ENCODE data around the gene DHRS7. TPM values are rescaled to one million over a fixed set of nuclear protein-coding genes. Genes with fewer than 3 reads are reported as not detected.

The DHRS7 gene
- total RNA-seq, 1 donor from 2014 or later: 34.2 TPM

DNA sequence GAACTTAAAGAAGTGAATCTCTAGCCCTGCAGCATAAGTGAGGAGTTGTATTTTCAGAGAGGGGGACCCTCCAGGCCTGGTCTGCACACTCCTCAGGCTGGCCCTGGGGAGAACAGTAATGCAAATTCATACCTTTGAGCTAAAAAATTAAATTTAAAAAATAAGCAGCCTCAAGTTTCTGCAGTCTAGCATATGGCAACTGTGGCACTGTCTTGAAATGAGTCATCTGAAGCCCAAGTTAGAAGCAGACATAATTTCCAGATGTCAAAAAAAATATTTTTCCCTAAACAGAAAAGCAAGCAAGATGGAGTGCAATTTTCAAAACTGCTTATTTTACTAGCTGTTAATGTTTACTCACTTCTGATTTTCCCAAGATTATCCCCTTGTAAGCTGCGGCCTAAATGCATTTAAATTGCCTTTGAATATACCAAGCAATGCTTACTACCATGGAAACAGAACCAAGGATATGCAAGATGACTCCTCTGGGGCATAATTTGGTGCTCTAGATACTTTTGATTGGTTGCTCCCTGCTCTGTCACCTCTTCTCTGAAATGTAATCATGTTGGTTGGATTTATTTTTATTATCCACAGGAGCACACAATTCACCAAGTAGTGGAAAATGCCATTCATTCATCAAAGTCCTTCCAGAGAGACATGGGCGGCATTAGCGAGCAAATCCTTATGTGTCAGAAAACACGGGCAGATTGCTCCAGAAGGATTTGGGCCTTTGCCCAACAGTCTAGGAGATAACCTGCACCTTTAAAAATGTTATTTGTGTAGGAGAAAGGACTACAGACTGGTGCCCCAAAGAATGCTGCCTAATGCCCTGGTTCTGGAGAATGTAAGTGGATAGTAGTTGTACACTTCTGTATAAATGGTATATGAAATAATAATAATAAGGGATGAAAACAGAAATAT, 25.0 kb upstream of the DHRS7 start:
- DNase-seq: no peak
- intact Hi-C loops (cut with micrococcal nuclease): loop anchor here (10.0 kb wide), 1 partner anchor 365 kb away; no protein-coding TSS in a partner anchor
- ATAC-seq: no peak

DNA sequence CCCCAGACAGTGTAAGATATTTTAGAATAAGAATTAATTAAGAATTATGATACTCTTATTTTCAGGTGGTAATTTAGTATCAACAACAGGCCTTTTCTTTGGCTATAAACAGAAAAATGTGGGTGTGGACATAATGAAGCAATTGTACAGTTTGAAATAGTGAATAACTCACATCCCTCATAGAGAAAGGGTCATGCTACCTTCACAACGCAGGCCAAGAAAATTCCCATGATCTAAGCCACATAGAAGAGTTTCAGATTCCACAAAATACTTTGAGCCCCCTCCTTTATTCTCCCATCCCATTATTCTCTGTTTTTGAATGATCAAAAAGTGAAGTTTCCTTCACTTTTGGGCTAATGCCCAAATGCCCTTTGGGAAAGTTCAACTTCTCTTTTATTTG, 23.5 kb upstream of the DHRS7 start:
- DNase-seq (no peak), ATAC-seq (no peak)
- intact Hi-C loops (cut with micrococcal nuclease): no loop called here

DNA sequence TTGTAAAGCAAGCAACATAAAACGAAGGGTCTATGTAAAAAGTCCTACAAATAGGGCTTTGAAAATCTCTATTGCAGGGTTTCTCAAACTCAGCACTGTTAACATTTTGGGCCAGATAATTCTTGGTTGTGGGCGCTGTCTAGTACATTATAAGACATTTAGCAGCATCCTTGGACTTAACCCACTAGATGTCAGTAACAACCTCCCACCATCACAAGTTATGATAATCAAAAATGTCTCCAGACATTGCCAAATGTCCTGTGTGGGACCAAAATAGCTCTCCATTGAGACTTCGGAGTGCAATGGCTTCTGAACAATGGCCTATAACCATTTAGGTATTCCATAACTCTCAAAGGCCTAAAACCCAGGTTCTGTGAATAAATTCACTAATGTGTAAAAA, 22.9 kb upstream of the DHRS7 start:
- ATAC-seq: peak; percentile 61
- intact Hi-C loops (cut with micrococcal nuclease): no loop called here
- DNase-seq: no peak

DNA sequence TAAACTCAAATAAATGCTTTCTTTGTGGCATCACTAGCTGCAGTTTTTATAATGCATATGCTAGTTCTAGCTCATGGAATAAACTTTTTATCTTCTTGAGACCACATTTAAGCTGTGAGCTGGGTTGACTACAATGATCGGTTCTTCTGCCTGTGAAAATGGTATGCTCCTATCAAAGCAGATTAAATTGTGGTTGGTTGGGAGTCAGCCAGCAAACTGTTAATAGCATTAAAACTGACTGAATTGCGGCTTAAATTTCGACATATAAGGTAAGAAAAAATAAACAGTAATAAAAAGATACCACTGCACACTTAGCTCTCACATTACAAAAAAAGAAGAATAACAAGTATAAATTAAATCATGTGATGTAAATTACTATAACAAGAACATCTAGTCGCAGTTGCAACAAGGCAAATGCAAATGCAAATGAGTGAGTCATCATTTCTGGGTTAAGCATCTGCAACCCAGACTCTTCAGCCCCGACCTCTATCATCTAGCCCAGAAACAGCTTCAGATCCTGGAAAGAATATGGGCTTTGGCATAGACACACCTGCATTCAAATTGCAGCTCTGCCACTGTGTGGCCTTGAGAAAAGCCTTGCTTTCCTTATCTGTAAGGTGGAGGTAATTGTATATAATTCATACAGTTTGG, 19.8 kb upstream of the DHRS7 start:
- intact Hi-C loops (cut with micrococcal nuclease): loop anchor here (5.0 kb wide), 2 partner anchors 123 to 218 kb away; no protein-coding TSS in a partner anchor

DNA sequence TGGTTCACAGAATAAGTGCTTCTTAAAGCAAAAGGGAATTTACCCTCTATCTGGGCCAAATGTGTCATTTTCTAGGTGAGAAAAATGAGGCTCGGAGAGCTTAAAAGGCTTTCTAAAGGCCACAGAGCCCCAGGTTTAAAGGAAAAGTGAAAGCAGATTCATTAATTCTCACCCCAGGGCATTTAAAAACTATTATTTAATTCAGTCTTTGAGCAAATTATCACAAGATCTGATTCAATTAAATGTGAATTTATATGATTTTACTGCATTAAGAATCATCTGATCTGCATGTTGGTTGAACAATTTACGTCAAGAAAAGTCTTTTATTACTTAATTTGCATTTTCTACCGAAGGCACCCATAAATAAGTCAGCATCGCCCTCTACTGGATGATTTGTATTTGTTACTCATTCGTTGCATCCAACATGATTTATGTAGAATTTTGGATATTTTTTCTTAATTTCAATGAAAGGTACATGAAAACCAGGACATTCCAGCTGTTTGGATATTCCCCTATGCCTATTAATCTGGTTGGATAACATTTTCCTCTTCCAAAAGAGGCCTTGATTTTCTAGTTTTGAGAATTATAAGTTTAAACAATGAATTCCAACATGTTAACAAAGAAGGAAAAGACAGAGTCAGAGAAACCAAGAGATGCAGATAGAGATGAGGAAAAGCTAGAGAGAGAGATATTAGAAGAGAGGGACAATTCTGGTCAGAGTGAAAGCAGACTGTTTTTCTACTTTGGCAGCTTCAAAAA, 19.1 kb upstream of the DHRS7 start:
- ATAC-seq: peak; percentile 55
- no peak for DNase-seq
- intact Hi-C loops (cut with micrococcal nuclease): loop anchor here (5.0 kb wide), 2 partner anchors 122 to 217 kb away; no protein-coding TSS in a partner anchor

More for the DNA sequence above, 19.8 kb upstream of the DHRS7 start:
- ATAC-seq (no peak), DNase-seq (no peak)

DNA sequence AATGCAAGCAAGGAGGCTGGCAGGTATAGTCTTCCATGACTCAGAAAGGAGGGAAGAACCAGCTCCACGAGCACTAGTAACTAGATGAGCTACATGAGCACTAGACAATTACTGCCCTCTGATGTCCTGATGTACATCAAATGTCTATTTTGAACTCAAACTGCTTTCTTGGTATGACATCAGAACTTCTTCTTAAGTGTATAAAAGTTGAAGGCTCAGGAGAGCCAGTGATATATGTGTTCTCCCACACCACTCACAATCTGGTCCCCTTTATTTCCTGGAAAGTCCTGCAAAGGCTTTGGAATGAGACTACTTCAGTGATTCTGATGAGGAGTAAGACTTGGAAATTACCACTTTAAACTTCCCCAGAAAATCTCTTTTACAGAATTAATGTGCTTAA, 18.5 kb upstream of the DHRS7 start:
- intact Hi-C loops (cut with micrococcal nuclease): loop anchor here (5.0 kb wide), 2 partner anchors 121 to 216 kb away; no protein-coding TSS in a partner anchor
- DNase-seq: no peak
- peak; percentile 36 for ATAC-seq

DNA sequence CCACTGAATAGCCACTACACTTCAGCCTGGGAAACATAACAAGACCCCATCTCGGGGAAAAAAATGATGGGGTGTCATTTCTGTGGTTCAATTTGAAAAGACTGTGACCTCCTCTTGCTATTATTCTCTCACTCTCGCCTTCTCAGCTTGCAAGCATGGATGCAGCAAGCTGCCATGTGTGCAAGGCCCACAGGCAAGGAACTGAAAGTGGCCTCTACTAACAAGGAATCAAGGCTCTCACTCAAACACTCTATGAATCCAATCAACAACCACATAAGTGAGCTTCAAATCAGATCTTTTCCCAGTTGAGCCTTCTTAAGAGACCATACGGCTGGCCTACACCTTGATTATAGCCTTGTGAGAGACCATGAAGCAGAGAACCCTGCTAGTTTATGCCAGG, 17.9 kb upstream of the DHRS7 start:
- intact Hi-C loops (cut with micrococcal nuclease): loop anchor here (5.0 kb wide), 2 partner anchors 121 to 216 kb away; no protein-coding TSS in a partner anchor
- DNase-seq: no peak
- ATAC-seq: no peak

DNA sequence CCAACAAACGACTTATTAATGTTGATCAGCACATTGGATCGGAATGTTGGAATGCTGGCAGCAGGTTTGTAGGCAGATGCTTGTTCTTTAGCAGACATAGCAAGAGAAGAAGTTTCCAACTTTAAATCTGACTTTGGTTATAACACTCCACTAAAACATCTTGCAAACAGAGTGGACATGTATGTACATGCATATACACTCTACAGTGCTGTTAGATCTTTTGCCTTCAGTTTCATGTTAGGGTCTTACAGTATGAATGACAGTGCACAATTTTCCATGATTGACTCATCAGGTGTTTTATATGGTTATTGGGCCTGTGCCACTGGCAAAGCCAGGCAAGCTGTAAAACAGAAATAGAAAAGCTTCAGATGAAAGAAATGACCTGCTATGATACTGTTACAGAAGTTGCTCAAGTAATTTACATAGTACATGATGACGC, 14.3 kb upstream of the DHRS7 start:
- ATAC-seq (peak; percentile 19), DNase-seq (no peak)
- intact Hi-C loops (cut with micrococcal nuclease): no loop called here

DNA sequence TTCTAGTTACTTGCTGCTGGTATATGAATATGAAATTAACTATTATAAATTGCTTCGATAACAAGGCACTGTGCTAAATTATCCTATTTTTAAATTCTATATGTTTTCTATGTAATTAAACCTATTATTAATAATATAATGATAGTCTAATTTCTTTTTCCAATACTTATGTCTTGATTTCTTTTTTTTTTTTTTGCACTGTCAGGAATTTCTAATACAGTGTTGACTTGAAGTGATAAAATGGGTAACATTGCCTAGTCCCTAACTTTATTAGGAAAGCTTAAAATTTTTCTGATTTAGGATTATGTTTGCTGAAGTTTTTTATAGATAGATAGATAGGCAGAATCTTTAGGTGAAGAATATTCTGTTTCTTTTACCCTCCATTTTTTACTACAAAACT, 13.6 kb upstream of the DHRS7 start:
- no peak for ATAC-seq
- intact Hi-C loops (cut with micrococcal nuclease): no loop called here
- DNase-seq: no peak

DNA sequence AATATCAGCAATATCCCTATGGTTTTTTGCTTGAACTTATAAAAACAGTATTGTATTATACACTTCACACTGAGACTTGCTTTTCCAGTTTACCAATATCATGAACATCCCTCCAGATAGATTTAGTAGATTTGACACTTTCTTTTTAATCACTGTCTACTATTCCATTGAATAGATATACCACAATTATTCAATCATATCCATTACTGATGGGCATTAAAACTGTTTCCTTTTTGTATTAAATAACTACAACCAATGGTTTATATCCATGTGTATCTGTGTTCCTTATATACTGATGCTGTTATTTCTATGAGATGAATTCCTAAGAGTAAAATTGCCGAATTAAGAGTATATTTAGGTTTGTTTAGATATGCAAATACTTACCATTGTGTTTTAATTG, 13.0 kb upstream of the DHRS7 start:
- intact Hi-C loops (cut with micrococcal nuclease): no loop called here
- DNase-seq (no peak), ATAC-seq (no peak)

DNA sequence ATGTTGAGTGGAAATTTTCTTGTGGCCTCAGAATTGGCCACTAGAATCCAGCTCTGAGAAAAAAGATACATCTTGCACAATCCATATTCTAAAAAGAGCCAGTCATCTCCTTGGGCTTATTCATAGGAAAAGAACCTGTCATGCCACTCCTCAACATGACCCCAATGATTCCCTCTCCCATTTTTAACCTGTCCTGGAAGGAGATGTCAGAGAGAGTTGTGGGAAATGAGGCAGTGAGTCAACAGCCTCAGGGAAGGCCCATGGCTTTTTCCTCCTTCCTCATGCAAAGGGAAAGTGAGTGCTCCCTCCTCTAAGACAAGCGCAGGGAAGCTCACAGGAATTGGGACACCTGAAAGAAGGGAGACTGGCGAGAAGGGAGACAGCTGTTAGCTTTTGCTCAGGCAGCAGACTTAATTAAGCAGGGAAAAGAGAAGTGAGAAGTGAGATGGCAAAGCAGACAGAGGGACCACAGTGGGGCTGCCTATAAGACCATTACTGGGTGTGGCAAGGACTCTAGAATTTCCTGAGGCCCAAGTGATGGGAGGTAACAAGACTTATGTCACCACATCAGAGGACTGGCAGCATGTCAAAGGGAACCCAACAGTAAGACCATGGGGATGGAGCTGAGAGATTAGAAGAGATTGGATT, 10.2 kb upstream of the DHRS7 start:
- no peak for DNase-seq
- ATAC-seq: no peak
- intact Hi-C loops (cut with micrococcal nuclease): no loop called here

DNA sequence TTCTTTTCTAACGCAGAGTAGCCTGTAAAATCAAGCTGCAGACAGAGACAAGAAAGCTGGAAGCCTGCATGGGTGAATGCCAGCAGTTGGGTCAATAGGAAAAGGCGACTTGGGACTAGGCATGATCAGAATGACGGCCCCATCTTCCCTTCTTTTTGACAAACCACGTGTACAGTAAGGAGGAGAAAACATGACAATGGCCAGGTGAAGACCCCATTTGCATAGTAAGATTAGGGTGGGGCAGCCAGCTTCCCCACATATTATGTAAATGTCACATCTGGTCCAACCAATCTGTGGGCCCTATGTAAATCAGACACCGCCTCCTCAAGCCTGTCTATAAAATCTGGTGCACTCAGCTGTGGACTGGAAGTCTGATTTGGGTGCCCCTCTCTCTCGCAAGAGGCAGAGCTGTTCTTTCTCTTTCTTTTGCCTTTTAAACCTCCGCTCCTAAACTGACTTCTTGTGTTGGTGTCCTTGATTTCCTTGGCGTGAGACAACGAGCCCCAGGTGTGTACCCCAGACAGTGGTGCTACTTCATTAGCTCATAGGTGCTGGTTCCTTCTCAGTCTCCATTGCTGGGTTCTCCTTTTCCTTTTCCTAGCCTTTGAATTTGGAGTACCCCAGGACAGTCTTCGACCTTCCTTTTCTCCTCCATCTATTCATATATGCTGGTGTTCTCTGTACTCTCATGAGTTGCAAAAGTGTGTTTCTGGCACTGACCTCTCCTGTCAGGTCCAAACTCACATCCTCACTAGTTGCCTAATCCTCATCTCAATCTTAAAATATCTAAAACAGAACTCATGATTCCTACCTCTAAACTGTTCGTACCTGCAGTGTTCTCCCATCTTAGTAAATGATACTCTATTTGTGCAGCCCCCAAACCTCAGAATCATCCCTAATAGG, 9.4 kb upstream of the DHRS7 start:
- intact Hi-C loops (cut with micrococcal nuclease): no loop called here
- ATAC-seq (no peak), DNase-seq (no peak)

DNA sequence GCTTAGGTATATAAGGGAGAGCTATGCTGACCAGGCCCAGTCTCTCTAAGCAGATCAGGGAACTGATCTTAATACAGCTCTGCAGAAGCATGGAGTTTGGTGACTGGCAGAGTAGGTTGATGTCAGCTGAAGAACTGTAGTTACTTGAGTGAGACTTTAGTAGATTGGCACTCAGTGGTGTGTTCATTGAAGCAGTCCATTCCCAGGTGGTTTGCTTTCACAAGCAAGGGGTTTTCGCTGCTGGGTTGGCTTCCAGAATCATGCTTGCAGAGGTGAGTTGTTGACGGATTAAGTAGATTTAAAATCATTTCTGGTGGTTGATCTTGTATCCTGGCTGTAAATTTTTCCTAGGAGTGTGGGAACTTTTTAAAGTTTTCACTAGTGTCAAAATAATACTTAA, 6.5 kb upstream of the DHRS7 start:
- no peak for DNase-seq
- intact Hi-C loops (cut with micrococcal nuclease): no loop called here
- ATAC-seq: no peak

DNA sequence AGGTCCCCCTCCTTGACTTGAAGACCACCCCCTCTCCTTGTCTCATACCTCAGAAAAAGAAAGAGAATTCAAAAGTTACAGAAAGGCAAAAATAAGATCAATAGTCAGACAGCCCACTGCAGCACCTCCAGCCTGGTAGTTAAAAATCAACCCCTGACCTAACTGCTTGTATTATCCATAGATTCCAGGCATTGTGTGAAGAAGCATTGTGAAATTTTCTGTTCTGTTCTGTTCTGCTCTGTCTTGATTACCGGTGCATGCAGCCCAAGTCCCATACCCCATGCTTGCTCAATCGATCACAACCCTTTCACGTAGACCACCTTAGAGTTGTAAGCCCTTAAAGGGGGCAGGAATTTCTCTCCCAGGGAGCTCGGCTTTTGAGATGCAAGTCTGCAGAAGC, 5.8 kb upstream of the DHRS7 start:
- ATAC-seq: no peak
- intact Hi-C loops (cut with micrococcal nuclease): no loop called here
- DNase-seq: no peak

DNA sequence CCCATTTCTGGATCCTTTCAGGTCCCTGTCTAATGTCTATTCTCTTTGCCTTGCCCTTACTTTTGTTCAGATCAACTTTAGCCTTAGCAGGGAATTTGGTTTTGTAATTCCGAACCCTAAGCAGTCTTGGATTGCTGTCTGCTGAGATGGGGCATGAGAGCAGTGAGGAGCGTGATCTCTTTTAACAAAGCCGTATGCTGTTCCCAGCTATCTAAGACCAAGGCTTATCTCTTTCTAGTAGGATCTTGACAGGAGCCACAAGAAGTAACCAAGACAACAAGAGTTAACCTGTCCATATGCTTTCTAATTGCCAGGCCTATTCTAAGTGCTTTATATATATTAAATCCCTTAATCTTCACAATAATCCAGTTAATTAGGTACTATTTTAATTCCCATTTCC, 4.5 kb upstream of the DHRS7 start:
- intact Hi-C loops (cut with micrococcal nuclease): no loop called here
- DNase-seq (no peak), ATAC-seq (no peak)

DNA sequence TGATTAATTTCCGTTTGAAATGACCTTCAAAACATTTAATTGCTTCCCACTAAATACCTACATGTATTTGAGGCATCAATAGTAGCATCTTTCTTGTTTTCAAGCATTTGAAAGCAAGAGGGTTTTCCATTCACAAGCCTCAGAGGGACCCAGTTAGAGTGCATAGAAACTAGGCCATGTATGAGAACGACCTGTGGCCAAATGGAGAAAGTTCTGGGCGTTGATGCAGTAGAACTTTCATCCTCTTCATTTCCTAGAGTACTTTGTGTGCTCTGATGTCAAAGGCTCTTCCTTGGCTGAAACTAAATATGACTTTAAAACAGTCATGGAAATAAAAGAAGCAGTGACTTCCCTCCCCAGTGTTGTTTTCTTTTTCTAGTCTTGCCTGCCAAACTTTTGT, 944 bp upstream of the DHRS7 start:
- no peak for DNase-seq
- ATAC-seq: no peak
- intact Hi-C loops (cut with micrococcal nuclease): no loop called here

DNA sequence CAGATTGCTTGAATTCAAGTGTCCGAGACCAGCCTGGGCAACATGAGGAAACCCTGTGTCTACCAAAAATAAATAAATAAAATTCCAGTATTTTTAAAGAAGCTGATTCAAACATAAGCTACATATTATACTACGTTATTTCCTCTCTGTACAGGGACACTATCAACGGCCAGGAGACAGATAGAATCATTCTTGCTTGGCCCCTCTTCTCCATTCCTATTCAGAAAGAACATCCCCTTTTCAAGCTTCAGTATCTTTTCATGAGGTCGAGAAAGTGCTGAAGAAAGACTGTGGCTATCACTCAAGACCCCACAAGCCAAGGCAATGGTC, 314 bp upstream of the DHRS7 start:
- intact Hi-C loops (cut with micrococcal nuclease): no loop called here
- ATAC-seq: peak; percentile 1
- DNase-seq: no peak

DNA sequence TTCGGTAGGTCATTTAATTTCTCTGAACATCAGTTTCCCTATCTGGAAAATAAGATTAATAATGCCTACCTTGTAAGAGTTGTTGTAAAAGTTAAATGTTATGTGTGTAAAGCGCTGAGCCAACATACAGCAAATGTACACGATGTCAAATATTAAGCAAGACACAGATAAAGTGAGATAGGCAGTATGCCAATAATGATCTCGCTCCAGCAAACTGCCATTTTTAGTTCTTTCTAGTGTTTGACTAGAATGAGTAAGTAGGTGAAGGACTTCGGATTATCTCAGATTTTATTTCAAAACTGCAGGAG, 840 bp downstream of the DHRS7 start:
- ATAC-seq: no peak
- intact Hi-C loops (cut with micrococcal nuclease): no loop called here
- no peak for DNase-seq

DNA sequence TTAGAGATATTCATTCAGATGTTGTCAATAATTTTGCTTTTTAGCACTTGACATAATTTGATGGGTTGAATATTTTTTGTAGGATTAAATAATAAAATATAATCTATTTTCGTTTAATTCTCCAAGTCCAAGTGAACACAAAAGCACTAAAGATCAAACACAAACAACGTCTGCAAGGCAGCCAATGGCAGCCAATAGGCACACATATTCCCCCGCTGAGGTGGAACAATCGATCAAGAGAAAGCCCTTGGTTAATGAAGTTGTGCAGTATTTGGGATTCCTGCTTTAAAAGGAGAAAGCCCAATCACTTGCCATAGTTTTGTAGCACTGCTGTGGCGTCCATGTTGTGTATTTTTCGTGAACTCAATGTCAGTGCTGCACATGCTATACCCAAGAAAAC, 1.5 kb downstream of the DHRS7 start:
- intact Hi-C loops (cut with micrococcal nuclease): no loop called here
- DNase-seq: no peak
- ATAC-seq: no peak
